K562 (cell line): ENCODE measurements around the gene RAD51AP1.

Experiments used
- PHF8 ChIP-seq: fragments of 200-600 bp; sonication (generic); IDR thresholded peaks from 2 replicates; pipeline ENCODE4 v1.6.1; 2012; ENCODE audit warnings: mixed run types, mild to moderate bottlenecking, inconsistent platforms, low read length, moderate library complexity, borderline replicate concordance
- RFX5 ChIP-seq: IDR thresholded peaks from 2 replicates; pipeline ENCODE4 v1.6.1; 2011; ENCODE audit warnings: low read depth, mild to moderate bottlenecking, improper control_type of control experiment, low read length
- ZNF140 ChIP-seq: fragments of 250-450 bp; sonication (Bioruptor Pico); IDR thresholded peaks from 2 replicates; pipeline ENCODE4 v1.8.0; 2021; ENCODE audit warnings: moderate library complexity, mild to moderate bottlenecking, inconsistent platforms
- ZNF436 ChIP-seq: fragments of 250-450, 450-650 bp; sonication (Bioruptor Pico); formaldehyde crosslinking; IDR thresholded peaks from 2 replicates; pipeline ENCODE4 v1.7.0; 2020; ENCODE audit warnings: mild to moderate bottlenecking

GRCh38 chr12:4562034-4562657, 23.5 kb downstream of the RAD51AP1 start, which contains the start of gene DYRK4:
- TF ChIP-seq PHF8: no peak; the same call in 1 of the 2 replicates
- TF ChIP-seq RFX5: no peak
- TF ChIP-seq ZNF140: no peak
- no peak for TF ChIP-seq ZNF436 (CRISPR knock-in tag)
